Naive B cell (primary cell): Measurements from ENCODE around the gene CILP. TPM values are rescaled to one million over a fixed set of nuclear protein-coding genes. Genes with fewer than 3 reads are reported as not detected.
"Not testable (repeated sequence)": the region's sequence is repeated elsewhere in the genome, so short reads cannot be mapped to it uniquely, and the experiment has no call there.

Experiments used
- ATAC-seq, 2 donors: fragments of 150-1000 bp; cut with Tn5 transposase; 2 replicates each; pipeline ENCODE4 v1.10.0; 2021; ENCODE audit warnings: low read depth in 2 of 2, mild to moderate bottlenecking in 2 of 2, moderate library complexity in 2 of 2
- DNase-seq: peaks from one replicate; pipeline ENCODE4 v3.0.0; 2022
- H3K27ac Mint-ChIP-seq, 6 donors: one replicate each; pipeline ENCODE4 v1.8.0; 2020 to 2022; ENCODE audit warnings: mild to moderate bottlenecking in 6 of 6, mixed read lengths in 6 of 6, moderate library complexity in 5 of 6, inconsistent platforms in 2 of 6
- H3K27me3 Mint-ChIP-seq, 3 donors: one replicate each; pipeline ENCODE4 v1.8.0; 2021 to 2022; ENCODE audit warnings: mixed read lengths in 3 of 3, mild to moderate bottlenecking in 1 of 3
- H3K36me3 Mint-ChIP-seq, 2 donors: one replicate each; pipeline ENCODE4 v1.8.0; 2020 to 2022; ENCODE audit warnings: mixed read lengths in 2 of 2, inconsistent platforms in 1 of 2, mild to moderate bottlenecking in 1 of 2
- H3K4me1 Mint-ChIP-seq, 3 donors: one replicate each; pipeline ENCODE4 v1.8.0; 2020 to 2022; ENCODE audit warnings: mixed read lengths in 3 of 3, inconsistent platforms in 1 of 3, mild to moderate bottlenecking in 1 of 3, moderate library complexity in 1 of 3
- H3K4me3 Mint-ChIP-seq, 8 donors: one replicate each; pipeline ENCODE4 v1.8.0; 2020 to 2022; ENCODE audit warnings: mild to moderate bottlenecking in 8 of 8, mixed read lengths in 8 of 8, moderate library complexity in 8 of 8, inconsistent platforms in 2 of 8
- H3K9me3 Mint-ChIP-seq, 7 donors: one replicate each; pipeline ENCODE4 v1.8.0; 2020 to 2022; ENCODE audit warnings: mixed read lengths in 7 of 7, mild to moderate bottlenecking in 5 of 7, inconsistent platforms in 2 of 7, moderate library complexity in 1 of 7
- polyA plus RNA-seq, 6 donors: library from polyadenylated mRNA; unstranded; fragments of 300-500 nt; fragmentation: Illumina TruSeq; gene quantifications; one replicate each; pipeline ENCODE4 v1.2.3, GENCODE V29; 2021; ENCODE audit warnings: low read depth in 6 of 6

Gene CILP
- polyA plus RNA-seq, 6 donors from 2014 or later = not detected

GRCh38 chr15:65245096-65245856 is 34.0 kb upstream of the CILP start:
- H3K27ac Mint-ChIP-seq = peak overlapping the region in 2 of 6 donors; percentile 10 to 54
- H3K9me3 Mint-ChIP-seq = no peaks in the 10 kb centered on the region
- no peak overlapping the region for H3K4me3 Mint-ChIP-seq
- peaks cover 5 to 9% of the 10 kb centered on the region in 2 donors for H3K36me3 Mint-ChIP-seq
- ATAC-seq = no peak
- H3K27me3 Mint-ChIP-seq = no peaks in the 10 kb centered on the region
- H3K4me1 Mint-ChIP-seq = peaks cover under 1 to 6% (median 3%) of the 10 kb centered on the region in 3 donors
- no peak for DNase-seq

GRCh38 chr15:65244638-65245037 is 33.4 kb upstream of the CILP start:
- no peaks in the 10 kb centered on the region for H3K27me3 Mint-ChIP-seq
- no peak overlapping the region for H3K4me3 Mint-ChIP-seq
- peaks cover 5 to 9% of the 10 kb centered on the region in 2 donors for H3K36me3 Mint-ChIP-seq
- no peak overlapping the region for H3K27ac Mint-ChIP-seq
- DNase-seq (no peak), ATAC-seq (no peak)
- H3K9me3 Mint-ChIP-seq = no peaks in the 10 kb centered on the region
- H3K4me1 Mint-ChIP-seq = peaks cover 0 to 1% (median 0%) of the 10 kb centered on the region in 3 donors

GRCh38 chr15:65236443-65236842 is 25.2 kb upstream of the CILP start:
- not testable (repeated sequence) for H3K4me1 Mint-ChIP-seq, H3K27me3 Mint-ChIP-seq, H3K9me3 Mint-ChIP-seq, H3K4me3 Mint-ChIP-seq, H3K27ac Mint-ChIP-seq, ATAC-seq, DNase-seq, H3K36me3 Mint-ChIP-seq

- H3K9me3 Mint-ChIP-seq = no peaks in the 10 kb centered on the region
- no peak overlapping the region for H3K27ac Mint-ChIP-seq
- H3K36me3 Mint-ChIP-seq = no peaks in the 10 kb centered on the region
- no peaks in the 10 kb centered on the region for H3K4me1 Mint-ChIP-seq
- H3K27me3 Mint-ChIP-seq = no peaks in the 10 kb centered on the region
- no peak for ATAC-seq
- no peak overlapping the region for H3K4me3 Mint-ChIP-seq
- no peak for DNase-seq
Observed at GRCh38 chr15:65233696-65234095, 22.4 kb upstream of the CILP start.

- H3K27ac Mint-ChIP-seq = no peak overlapping the region
- ATAC-seq (no peak), DNase-seq (no peak)
- H3K36me3 Mint-ChIP-seq = no peaks in the 10 kb centered on the region
- H3K4me3 Mint-ChIP-seq = no peak overlapping the region
- H3K4me1 Mint-ChIP-seq = no peaks in the 10 kb centered on the region
- H3K27me3 Mint-ChIP-seq = no peaks in the 10 kb centered on the region
- H3K9me3 Mint-ChIP-seq = no peaks in the 10 kb centered on the region
Observed at GRCh38 chr15:65232520-65232919, 21.2 kb upstream of the CILP start.

GRCh38 chr15:65231306-65231705 is 20.0 kb upstream of the CILP start:
- H3K27ac Mint-ChIP-seq = peak overlapping the region in 1 of 6 donors; percentile 60
- H3K9me3 Mint-ChIP-seq = no peaks in the 10 kb centered on the region
- H3K4me3 Mint-ChIP-seq = no peak overlapping the region
- H3K36me3 Mint-ChIP-seq = no peaks in the 10 kb centered on the region
- H3K27me3 Mint-ChIP-seq = no peaks in the 10 kb centered on the region
- ATAC-seq = no peak
- no peaks in the 10 kb centered on the region for H3K4me1 Mint-ChIP-seq
- no peak for DNase-seq

- H3K36me3 Mint-ChIP-seq, H3K9me3 Mint-ChIP-seq, H3K27me3 Mint-ChIP-seq, DNase-seq, H3K4me3 Mint-ChIP-seq, ATAC-seq, H3K4me1 Mint-ChIP-seq, H3K27ac Mint-ChIP-seq: not testable (repeated sequence)
Observed at GRCh38 chr15:65226901-65227300, 15.6 kb upstream of the CILP start.

- H3K27me3 Mint-ChIP-seq = no peaks in the 10 kb centered on the region
- ATAC-seq = no peak
- no peaks in the 10 kb centered on the region for H3K36me3 Mint-ChIP-seq
- H3K27ac Mint-ChIP-seq = no peak overlapping the region
- no peak for DNase-seq
- no peak overlapping the region for H3K4me3 Mint-ChIP-seq
- H3K4me1 Mint-ChIP-seq = no peaks in the 10 kb centered on the region
- no peaks in the 10 kb centered on the region for H3K9me3 Mint-ChIP-seq
Observed at GRCh38 chr15:65226221-65226620, 14.9 kb upstream of the CILP start.

GRCh38 chr15:65223996-65224395 is 12.7 kb upstream of the CILP start:
- H3K36me3 Mint-ChIP-seq = no peaks in the 10 kb centered on the region
- no peak overlapping the region for H3K27ac Mint-ChIP-seq
- H3K4me3 Mint-ChIP-seq = no peak overlapping the region
- ATAC-seq (no peak), DNase-seq (no peak)
- H3K4me1 Mint-ChIP-seq = no peaks in the 10 kb centered on the region
- H3K9me3 Mint-ChIP-seq = no peaks in the 10 kb centered on the region
- no peaks in the 10 kb centered on the region for H3K27me3 Mint-ChIP-seq

GRCh38 chr15:65222891-65223290 is 11.6 kb upstream of the CILP start:
- Mint-ChIP-seq H3K27ac (no peak overlapping the region), H3K36me3 (no peaks in the 10 kb centered on the region)

GRCh38 chr15:65221697-65222096 is 10.4 kb upstream of the CILP start:
- Mint-ChIP-seq H3K4me3 (no peak overlapping the region), H3K27me3 (no peaks in the 10 kb centered on the region), H3K9me3 (no peaks in the 10 kb centered on the region), H3K4me1 (no peaks in the 10 kb centered on the region), H3K36me3 (no peaks in the 10 kb centered on the region), H3K27ac (no peak overlapping the region)
- ATAC-seq (no peak), DNase-seq (no peak)

More at GRCh38 chr15:65222891-65223290, 11.6 kb upstream of the CILP start:
- Mint-ChIP-seq H3K9me3 (no peaks in the 10 kb centered on the region), H3K4me1 (no peaks in the 10 kb centered on the region), H3K27me3 (no peaks in the 10 kb centered on the region), H3K4me3 (no peak overlapping the region)
- ATAC-seq (no peak), DNase-seq (no peak)

GRCh38 chr15:65219137-65219536 is 7.9 kb upstream of the CILP start:
- Mint-ChIP-seq H3K27me3 (no peaks in the 10 kb centered on the region), H3K27ac (no peak overlapping the region), H3K4me3 (no peak overlapping the region), H3K4me1 (no peaks in the 10 kb centered on the region), H3K36me3 (no peaks in the 10 kb centered on the region), H3K9me3 (no peaks in the 10 kb centered on the region)
- DNase-seq = no peak
- no peak for ATAC-seq

GRCh38 chr15:65217526-65218482 is 6.5 kb upstream of the CILP start:
- DNase-seq (no peak), ATAC-seq (no peak)
- Mint-ChIP-seq H3K36me3 (no peaks in the 10 kb centered on the region), H3K4me3 (no peak overlapping the region), H3K4me1 (no peaks in the 10 kb centered on the region), H3K27ac (no peak overlapping the region), H3K9me3 (no peaks in the 10 kb centered on the region), H3K27me3 (no peaks in the 10 kb centered on the region)

- H3K36me3 Mint-ChIP-seq = no peaks in the 10 kb centered on the region
- no peaks in the 10 kb centered on the region for H3K27me3 Mint-ChIP-seq
- H3K9me3 Mint-ChIP-seq = no peaks in the 10 kb centered on the region
- peaks cover 0 to 2% (median 2%) of the 10 kb centered on the region in 3 donors for H3K4me1 Mint-ChIP-seq
- no peak for ATAC-seq
- no peak overlapping the region for H3K27ac Mint-ChIP-seq
- no peak for DNase-seq
- H3K4me3 Mint-ChIP-seq = peak overlapping the region in 1 of 8 donors; percentile 13
Observed at GRCh38 chr15:65215496-65215895, 4.2 kb upstream of the CILP start.
